ENCODE results near the gene NMNAT2.

The NMNAT2 gene

DNA sequence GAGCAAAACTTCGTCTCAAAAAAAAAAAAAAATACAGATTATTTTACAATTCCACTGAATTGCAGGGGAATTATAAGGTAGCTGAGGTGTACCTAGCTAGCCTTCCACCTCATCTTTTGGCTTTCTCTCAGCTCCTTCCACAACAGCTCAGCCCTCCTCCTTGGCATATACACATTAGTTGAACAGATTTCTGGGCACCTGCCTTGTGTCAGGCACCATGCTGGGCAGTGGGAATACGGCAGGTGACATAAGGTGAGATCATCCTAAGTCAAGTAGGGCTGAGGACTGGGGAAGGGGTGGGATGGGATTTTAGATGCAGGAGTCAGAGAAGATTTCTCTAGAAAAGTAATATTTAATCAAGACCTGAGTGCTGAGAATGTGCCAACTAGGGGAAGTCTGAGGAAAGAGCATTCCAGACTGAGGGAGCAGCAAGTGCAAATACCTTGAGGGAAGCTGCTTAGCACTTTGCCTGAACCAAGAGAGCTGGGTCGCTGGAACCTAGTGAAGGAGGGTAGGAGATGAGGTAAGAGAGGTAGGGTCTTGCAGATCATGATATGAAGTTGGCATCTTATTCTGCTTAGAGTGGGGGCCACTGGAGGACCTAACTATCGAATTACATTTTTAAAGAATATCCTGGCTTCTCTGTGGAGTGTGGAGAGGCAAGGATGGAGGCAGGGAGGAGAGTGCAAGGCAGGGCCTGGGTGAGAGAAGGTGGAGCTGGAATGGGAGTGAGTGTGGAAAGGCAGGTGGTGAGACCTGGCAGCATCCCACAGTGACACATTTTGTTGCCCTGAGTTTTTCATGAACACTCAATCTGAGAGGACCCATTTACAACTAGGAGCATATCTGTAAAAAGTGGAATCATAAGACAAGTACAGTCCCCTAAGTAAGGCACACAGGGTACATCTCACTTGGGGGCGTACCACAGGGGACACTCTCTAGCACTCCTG lies 203.9 kb downstream of the NMNAT2 start:
- Histone ChIP-seq H4K8ac (ENCODE audit: low read depth, low read length) (no peak overlapping the region), H3K4me3 (ENCODE audit: low read length in 2 of 2) (no peak overlapping the region), H3K4me1 (ENCODE audit: control insufficient read depth in 2 of 2, insufficient read depth in 1 of 2, low read depth in 1 of 2, low read length in 2 of 2) (peaks cover 8 to 11% of the 10 kb centered on the region in 2 donors), H3K36me3 (replicated peaks in 1 of 2; ENCODE audit: control insufficient read depth in 2 of 2, insufficient read depth in 2 of 2, low read length in 2 of 2) (no peaks in the 10 kb centered on the region), H2BK120ac (ENCODE audit: low read depth, low read length) (no peak overlapping the region), H3K4ac (ENCODE audit: low read length) (no peak overlapping the region), H3K27ac (replicated peaks; ENCODE audit: low read length) (no peak overlapping the region), H3K14ac (ENCODE audit: low read length) (no peak overlapping the region), H3K9ac (ENCODE audit: low read depth, low read length, poor library complexity) (no peak overlapping the region), H2AK5ac (ENCODE audit: low read depth, low read length) (no peak overlapping the region), H3K23ac (ENCODE audit: low read depth, low read length, poor library complexity) (no peak overlapping the region), H2AFZ (ENCODE audit: low read length) (no peak overlapping the region), H3K18ac (ENCODE audit: low read length) (no peak overlapping the region), H2BK5ac (ENCODE audit: low read length) (no peak overlapping the region), H3K79me1 (ENCODE audit: low read depth, low read length) (no peaks in the 10 kb centered on the region), H3K9me3 (replicated peaks in 1 of 2; ENCODE audit: control insufficient read depth in 2 of 2, insufficient read depth in 1 of 2, low read depth in 1 of 2, low read length in 2 of 2) (no peaks in the 10 kb centered on the region), H2BK12ac (ENCODE audit: low read length) (no peak overlapping the region), H3K4me2 (ENCODE audit: insufficient read depth, low read length, poor library complexity, severe bottlenecking) (no peak overlapping the region), H2BK15ac (ENCODE audit: low read length) (peak overlapping the region; percentile 27), H3K27me3 (ENCODE audit: control insufficient read depth in 3 of 3, insufficient read depth in 3 of 3, low read depth in 1 of 3, low read length in 3 of 3) (no peaks in the 10 kb centered on the region), H4K91ac (ENCODE audit: low read depth, low read length, poor library complexity) (no peak overlapping the region)
- WGBS, 2 donors (ENCODE audit: extremely low coverage in 2 of 2, insufficient read length in 2 of 2, insufficient replicate concordance in 1 of 2) = no CpG with 5 or more reads among the region's 5 CpGs
- DNase-seq (ENCODE audit: low spot score) = no peak

GRCh38 chr1:183212870-183213269 lies 205.3 kb downstream of the NMNAT2 start:
- Histone ChIP-seq H3K9me3 (replicated peaks in 1 of 2; ENCODE audit: control insufficient read depth in 2 of 2, insufficient read depth in 1 of 2, low read depth in 1 of 2, low read length in 2 of 2) (no peaks in the 10 kb centered on the region), H3K4ac (ENCODE audit: low read length) (no peak overlapping the region), H3K4me1 (ENCODE audit: control insufficient read depth in 2 of 2, insufficient read depth in 1 of 2, low read depth in 1 of 2, low read length in 2 of 2) (peaks cover 0 to 2% of the 10 kb centered on the region in 2 donors), H3K27me3 (ENCODE audit: control insufficient read depth in 3 of 3, insufficient read depth in 3 of 3, low read depth in 1 of 3, low read length in 3 of 3) (no peaks in the 10 kb centered on the region), H2BK12ac (ENCODE audit: low read length) (no peak overlapping the region), H3K4me3 (ENCODE audit: low read length in 2 of 2) (no peak overlapping the region), H3K23ac (ENCODE audit: low read depth, low read length, poor library complexity) (no peak overlapping the region), H3K79me1 (ENCODE audit: low read depth, low read length) (no peaks in the 10 kb centered on the region), H3K4me2 (ENCODE audit: insufficient read depth, low read length, poor library complexity, severe bottlenecking) (no peak overlapping the region), H2AK5ac (ENCODE audit: low read depth, low read length) (no peak overlapping the region), H4K91ac (ENCODE audit: low read depth, low read length, poor library complexity) (no peak overlapping the region), H3K9ac (ENCODE audit: low read depth, low read length, poor library complexity) (no peak overlapping the region), H3K14ac (ENCODE audit: low read length) (no peak overlapping the region), H4K8ac (ENCODE audit: low read depth, low read length) (no peak overlapping the region), H3K27ac (replicated peaks; ENCODE audit: low read length) (no peak overlapping the region), H3K36me3 (replicated peaks in 1 of 2; ENCODE audit: control insufficient read depth in 2 of 2, insufficient read depth in 2 of 2, low read length in 2 of 2) (no peaks in the 10 kb centered on the region), H2BK15ac (ENCODE audit: low read length) (no peak overlapping the region), H2BK120ac (ENCODE audit: low read depth, low read length) (no peak overlapping the region), H2BK5ac (ENCODE audit: low read length) (no peak overlapping the region), H2AFZ (ENCODE audit: low read length) (no peak overlapping the region), H3K18ac (ENCODE audit: low read length) (no peak overlapping the region)
- DNase-seq (ENCODE audit: low spot score) = no peak
- WGBS, 2 donors (ENCODE audit: extremely low coverage in 2 of 2, insufficient read length in 2 of 2, insufficient replicate concordance in 1 of 2) = no CpG with 5 or more reads among the region's 1 CpG

- no peak overlapping the region for H2BK15ac ChIP-seq (ENCODE audit: low read length)
Measured at GRCh38 chr1:183210681-183211080, 207.5 kb downstream of the NMNAT2 start.

DNA sequence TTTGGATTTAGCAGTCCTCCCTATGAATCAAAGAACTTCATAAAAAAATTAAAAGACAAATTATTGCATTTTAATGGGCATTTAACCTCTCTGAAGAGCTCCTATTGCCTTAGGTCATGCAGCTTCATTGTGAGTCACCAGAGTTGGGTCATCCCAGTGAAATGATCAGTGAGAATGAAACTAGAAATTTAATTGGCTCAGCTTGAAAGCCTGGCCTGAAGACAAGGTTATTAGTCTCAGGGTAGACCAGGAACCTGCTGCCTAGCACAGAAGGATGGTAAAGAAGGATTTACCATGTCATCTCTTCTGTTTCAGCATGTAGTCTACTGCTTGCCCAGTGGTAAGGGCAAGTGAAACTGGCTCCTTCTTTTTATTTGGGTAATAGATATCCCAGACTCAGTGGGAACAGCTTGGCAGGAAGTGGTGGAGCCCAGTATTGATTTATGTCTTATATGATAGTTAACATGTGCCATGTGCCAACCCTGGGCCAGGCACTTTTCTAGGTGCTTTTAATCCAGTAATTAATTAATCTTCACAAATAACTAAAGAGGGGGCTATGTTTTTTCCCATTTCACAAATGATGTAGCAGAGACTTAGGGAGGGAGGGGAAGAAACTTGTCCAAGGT lies 208.5 kb downstream of the NMNAT2 start:
- no peak overlapping the region for H3K14ac ChIP-seq (ENCODE audit: low read length)
- H2BK15ac ChIP-seq (ENCODE audit: low read length) = no peak overlapping the region
- H3K4ac ChIP-seq (ENCODE audit: low read length) = no peak overlapping the region
- no peak overlapping the region for H4K91ac ChIP-seq (ENCODE audit: low read depth, low read length, poor library complexity)
- no peak overlapping the region for H4K8ac ChIP-seq (ENCODE audit: low read depth, low read length)
- H3K9me3 ChIP-seq (replicated peaks in 1 of 2; ENCODE audit: control insufficient read depth in 2 of 2, insufficient read depth in 1 of 2, low read depth in 1 of 2, low read length in 2 of 2) = no peaks in the 10 kb centered on the region
- H2BK120ac ChIP-seq (ENCODE audit: low read depth, low read length) = no peak overlapping the region
- no peak overlapping the region for H2BK12ac ChIP-seq (ENCODE audit: low read length)
- no peaks in the 10 kb centered on the region for H3K79me1 ChIP-seq (ENCODE audit: low read depth, low read length)
- no peak overlapping the region for H3K23ac ChIP-seq (ENCODE audit: low read depth, low read length, poor library complexity)
- H2AK5ac ChIP-seq (ENCODE audit: low read depth, low read length) = no peak overlapping the region
- H2BK5ac ChIP-seq (ENCODE audit: low read length) = no peak overlapping the region
- H2AFZ ChIP-seq (ENCODE audit: low read length) = no peak overlapping the region
- H3K4me3 ChIP-seq (ENCODE audit: low read length in 2 of 2) = no peak overlapping the region
- no peak overlapping the region for H3K4me2 ChIP-seq (ENCODE audit: insufficient read depth, low read length, poor library complexity, severe bottlenecking)
- DNase-seq (ENCODE audit: low spot score) = no peak
- H3K9ac ChIP-seq (ENCODE audit: low read depth, low read length, poor library complexity) = no peak overlapping the region
- no peak overlapping the region for H3K18ac ChIP-seq (ENCODE audit: low read length)
- no peaks in the 10 kb centered on the region for H3K4me1 ChIP-seq (ENCODE audit: control insufficient read depth in 2 of 2, insufficient read depth in 1 of 2, low read depth in 1 of 2, low read length in 2 of 2)
- H3K27ac ChIP-seq (replicated peaks; ENCODE audit: low read length) = no peak overlapping the region
- H3K27me3 ChIP-seq (ENCODE audit: control insufficient read depth in 3 of 3, insufficient read depth in 3 of 3, low read depth in 1 of 3, low read length in 3 of 3) = no peaks in the 10 kb centered on the region
- no peaks in the 10 kb centered on the region for H3K36me3 ChIP-seq (replicated peaks in 1 of 2; ENCODE audit: control insufficient read depth in 2 of 2, insufficient read depth in 2 of 2, low read length in 2 of 2)

More at GRCh38 chr1:183210681-183211080, 207.5 kb downstream of the NMNAT2 start:
- Histone ChIP-seq H2AFZ (ENCODE audit: low read length) (no peak overlapping the region), H3K4ac (ENCODE audit: low read length) (no peak overlapping the region), H3K4me3 (ENCODE audit: low read length in 2 of 2) (no peak overlapping the region), H3K18ac (ENCODE audit: low read length) (no peak overlapping the region), H3K36me3 (replicated peaks in 1 of 2; ENCODE audit: control insufficient read depth in 2 of 2, insufficient read depth in 2 of 2, low read length in 2 of 2) (no peaks in the 10 kb centered on the region), H3K79me1 (ENCODE audit: low read depth, low read length) (no peaks in the 10 kb centered on the region), H2BK12ac (ENCODE audit: low read length) (no peak overlapping the region), H4K8ac (ENCODE audit: low read depth, low read length) (no peak overlapping the region), H2BK120ac (ENCODE audit: low read depth, low read length) (no peak overlapping the region), H4K91ac (ENCODE audit: low read depth, low read length, poor library complexity) (no peak overlapping the region), H3K4me2 (ENCODE audit: insufficient read depth, low read length, poor library complexity, severe bottlenecking) (no peak overlapping the region), H2AK5ac (ENCODE audit: low read depth, low read length) (no peak overlapping the region), H3K27ac (replicated peaks; ENCODE audit: low read length) (no peak overlapping the region), H3K4me1 (ENCODE audit: control insufficient read depth in 2 of 2, insufficient read depth in 1 of 2, low read depth in 1 of 2, low read length in 2 of 2) (no peaks in the 10 kb centered on the region), H3K9me3 (replicated peaks in 1 of 2; ENCODE audit: control insufficient read depth in 2 of 2, insufficient read depth in 1 of 2, low read depth in 1 of 2, low read length in 2 of 2) (no peaks in the 10 kb centered on the region), H3K27me3 (ENCODE audit: control insufficient read depth in 3 of 3, insufficient read depth in 3 of 3, low read depth in 1 of 3, low read length in 3 of 3) (no peaks in the 10 kb centered on the region), H3K14ac (ENCODE audit: low read length) (no peak overlapping the region), H3K9ac (ENCODE audit: low read depth, low read length, poor library complexity) (no peak overlapping the region), H2BK5ac (ENCODE audit: low read length) (no peak overlapping the region), H3K23ac (ENCODE audit: low read depth, low read length, poor library complexity) (no peak overlapping the region)
- DNase-seq (ENCODE audit: low spot score) = no peak
